ENCODE data around the gene HCN2.

The HCN2 gene

GRCh38 chr19:650121-650520 is 60.4 kb downstream of the HCN2 start:
- TF ChIP-seq CTCF (IDR thresholded peaks at IDR 0.05): no peak

GRCh38 chr19:651114-651818 is 61.6 kb downstream of the HCN2 start:
- no peak for TF ChIP-seq CTCF (IDR thresholded peaks at IDR 0.05)

GRCh38 chr19:651991-652390 is 62.3 kb downstream of the HCN2 start:
- TF ChIP-seq CTCF (IDR thresholded peaks at IDR 0.05): no peak

- TF ChIP-seq CTCF (IDR thresholded peaks at IDR 0.05): no peak
Measured at GRCh38 chr19:652467-653389, 63.0 kb downstream of the HCN2 start.

GRCh38 chr19:653425-653824 is 63.7 kb downstream of the HCN2 start:
- no peak for TF ChIP-seq CTCF (IDR thresholded peaks at IDR 0.05)

GRCh38 chr19:655691-656090 is 66.0 kb downstream of the HCN2 start:
- no peak for TF ChIP-seq CTCF (IDR thresholded peaks at IDR 0.05)

GRCh38 chr19:656751-657559 is 67.3 kb downstream of the HCN2 start:
- TF ChIP-seq CTCF (IDR thresholded peaks at IDR 0.05): no peak

All from LNCAP (cell line).